Measurements from ENCODE around the gene RDH5.

DNA sequence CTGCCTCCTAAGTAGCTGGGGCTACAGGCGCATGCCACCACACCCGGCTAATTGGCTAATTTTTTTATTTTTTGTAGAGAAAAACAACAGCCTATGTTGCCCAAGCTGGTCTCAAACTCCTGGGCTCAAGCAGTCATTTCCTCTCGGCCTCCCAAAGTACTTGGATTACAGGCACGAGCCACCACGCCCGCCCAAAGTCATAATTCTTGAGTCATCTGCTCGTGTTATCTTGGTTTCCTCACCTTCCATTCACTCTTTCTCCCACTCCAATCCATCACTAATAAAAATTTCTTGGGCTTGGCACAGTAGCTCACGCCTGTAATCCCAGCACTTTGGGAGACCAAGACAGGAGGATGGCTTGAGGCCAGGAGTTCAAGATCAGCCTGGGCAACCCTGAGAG is 44.5 kb upstream of the RDH5 start:
- TF ChIP-seq, protein P1, sequence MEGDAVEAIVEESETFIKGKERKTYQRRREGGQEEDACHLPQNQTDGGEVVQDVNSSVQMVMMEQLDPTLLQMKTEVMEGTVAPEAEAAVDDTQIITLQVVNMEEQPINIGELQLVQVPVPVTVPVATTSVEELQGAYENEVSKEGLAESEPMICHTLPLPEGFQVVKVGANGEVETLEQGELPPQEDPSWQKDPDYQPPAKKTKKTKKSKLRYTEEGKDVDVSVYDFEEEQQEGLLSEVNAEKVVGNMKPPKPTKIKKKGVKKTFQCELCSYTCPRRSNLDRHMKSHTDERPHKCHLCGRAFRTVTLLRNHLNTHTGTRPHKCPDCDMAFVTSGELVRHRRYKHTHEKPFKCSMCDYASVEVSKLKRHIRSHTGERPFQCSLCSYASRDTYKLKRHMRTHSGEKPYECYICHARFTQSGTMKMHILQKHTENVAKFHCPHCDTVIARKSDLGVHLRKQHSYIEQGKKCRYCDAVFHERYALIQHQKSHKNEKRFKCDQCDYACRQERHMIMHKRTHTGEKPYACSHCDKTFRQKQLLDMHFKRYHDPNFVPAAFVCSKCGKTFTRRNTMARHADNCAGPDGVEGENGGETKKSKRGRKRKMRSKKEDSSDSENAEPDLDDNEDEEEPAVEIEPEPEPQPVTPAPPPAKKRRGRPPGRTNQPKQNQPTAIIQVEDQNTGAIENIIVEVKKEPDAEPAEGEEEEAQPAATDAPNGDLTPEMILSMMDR (IDR thresholded peaks at IDR 0.05), result no peak
- no peak for TF ChIP-seq POLR2AphosphoS5 (IDR thresholded peaks at IDR 0.05)
- no peak for TF ChIP-seq EP300 (IDR thresholded peaks at IDR 0.05)
- no peak for TF ChIP-seq POLR2A (IDR thresholded peaks at IDR 0.05)
